ENCODE measurements around the gene EIF4H. TPM values are rescaled to one million over a fixed set of nuclear protein-coding genes. Genes with fewer than 3 reads are reported as not detected.
A peak's percentile ranks its signal among the peaks of the same experiment; 100 is the strongest.

Gene EIF4H
- total RNA-seq (164 TPM), polyA plus RNA-seq (157 TPM)
- long read RNA-seq, donor 1, partial matches to known transcripts, result 24 of 28 reads
- long read RNA-seq, donor 1, other reads (novel, unspliced or antisense), result 0 of 28 reads
- long read RNA-seq, donor 2, result 0 reads
- long read RNA-seq, donor 3, transcript EIF4H-202 (6 exons, 2,503 nt), result major isoform, 128 of 172 reads
- long read RNA-seq, donor 3, transcript EIF4H-201 (7 exons, 2,679 nt), result minor isoform, 12 of 172 reads
- long read RNA-seq, donor 3, partial matches to known transcripts, result 30 of 172 reads
- long read RNA-seq, donor 3, other reads (novel, unspliced or antisense), result 0 of 172 reads
- long read RNA-seq, donor 4, transcript EIF4H-202 (6 exons, 2,503 nt), result major isoform, 47 of 49 reads
- long read RNA-seq, donor 4, partial matches to known transcripts, result 0 of 49 reads
- long read RNA-seq, donor 4, other reads (novel, unspliced or antisense), result 0 of 49 reads
- long read RNA-seq, donor 5, transcript EIF4H-202 (6 exons, 2,503 nt), result major isoform, 141 of 188 reads
- long read RNA-seq, donor 5, partial matches to known transcripts, result 33 of 188 reads
- long read RNA-seq, donor 5, other reads (novel, unspliced or antisense), result 6 of 188 reads
- long read RNA-seq, donor 6, transcript EIF4H-201 (7 exons, 2,679 nt), result minor isoform, 5 of 112 reads
- long read RNA-seq, donor 6, transcript EIF4H-202 (6 exons, 2,503 nt), result major isoform, 81 of 112 reads
- long read RNA-seq, donor 6, partial matches to known transcripts, result 25 of 112 reads
- long read RNA-seq, donor 6, other reads (novel, unspliced or antisense), result 0 of 112 reads
- long read RNA-seq, donor 7, transcript EIF4H-202 (6 exons, 2,503 nt), result major isoform, 75 of 202 reads
- long read RNA-seq, donor 7, partial matches to known transcripts, result 122 of 202 reads
- long read RNA-seq, donor 7, other reads (novel, unspliced or antisense), result 0 of 202 reads
- long read RNA-seq, donor 8, transcript EIF4H-202 (6 exons, 2,503 nt), result major isoform, 39 of 56 reads
- long read RNA-seq, donor 8, partial matches to known transcripts, result 14 of 56 reads
- long read RNA-seq, donor 8, other reads (novel, unspliced or antisense), result 0 of 56 reads
- long read RNA-seq, donor 9, transcript EIF4H-202 (6 exons, 2,503 nt), result major isoform, 59 of 164 reads
- long read RNA-seq, donor 9, partial matches to known transcripts, result 93 of 164 reads
- long read RNA-seq, donor 9, other reads (novel, unspliced or antisense), result 8 of 164 reads
- long read RNA-seq, donor 10, transcript EIF4H-202 (6 exons, 2,503 nt), result major isoform, 43 of 71 reads
- long read RNA-seq, donor 10, partial matches to known transcripts, result 25 of 71 reads
- long read RNA-seq, donor 10, other reads (novel, unspliced or antisense), result 0 of 71 reads

GRCh38 chr7:74173866-74174605 is at the start of gene EIF4H:
Gene EIF4H, plus strand, starts transcription at chr7:74174356. Its CDS starts 28 bp downstream, at chr7:74174384.
- DNase-seq (ENCODE audit: low read depth in 6 of 9, low spot score in 9 of 9), result peak; percentile 79 to 96 (median 95)
- Histone ChIP-seq H3K27ac (ENCODE audit: low read depth in 1 of 2, low read length in 1 of 2) (peak within 1 kb of the TSS; percentile 65 to 91), H3K4me1 (ENCODE audit: control insufficient read depth in 2 of 2, insufficient read depth in 2 of 2, low read length in 2 of 2) (peaks cover 6% of the 10 kb centered on the region in 2 donors), H3K36me3 (ENCODE audit: control insufficient read depth in 2 of 2, insufficient read depth in 2 of 2, low read length in 1 of 2) (peaks cover 4 to 10% of the 10 kb centered on the region in 2 donors), H3K4me3 (ENCODE audit: low read length in 2 of 2) (peak within 1 kb of the TSS; percentile 71 to 90), H3K27me3 (ENCODE audit: control insufficient read depth in 2 of 2, insufficient read depth in 1 of 2, low read length in 1 of 2) (no peaks in the 10 kb centered on the region), H3K9me3 (ENCODE audit: control insufficient read depth in 2 of 2, insufficient read depth in 1 of 2, low read length in 1 of 2) (no peaks in the 10 kb centered on the region)
- under 1% methylated on average over 95 of the region's 95 CpGs for WGBS

- WGBS, result 87% methylated on average over 12 of the region's 12 CpGs
- no peaks in the 10 kb centered on the region for H3K27me3 ChIP-seq (ENCODE audit: control insufficient read depth in 2 of 2, insufficient read depth in 1 of 2, low read length in 1 of 2)
- no peaks in the 10 kb centered on the region for H3K9me3 ChIP-seq (ENCODE audit: control insufficient read depth in 2 of 2, insufficient read depth in 1 of 2, low read length in 1 of 2)
- no peak overlapping the region for H3K4me3 ChIP-seq (ENCODE audit: low read length in 2 of 2)
- peaks cover 2 to 5% of the 10 kb centered on the region in 2 donors for H3K36me3 ChIP-seq (ENCODE audit: control insufficient read depth in 2 of 2, insufficient read depth in 2 of 2, low read length in 1 of 2)
- DNase-seq (ENCODE audit: low read depth in 6 of 9, low spot score in 9 of 9), result no peak
- H3K4me1 ChIP-seq (ENCODE audit: control insufficient read depth in 2 of 2, insufficient read depth in 2 of 2, low read length in 2 of 2), result no peaks in the 10 kb centered on the region
- H3K27ac ChIP-seq (ENCODE audit: low read depth in 1 of 2, low read length in 1 of 2), result no peak overlapping the region
Observed at GRCh38 chr7:74126220-74126880, 47.8 kb upstream of the EIF4H start.

- no peaks in the 10 kb centered on the region for H3K27me3 ChIP-seq (ENCODE audit: control insufficient read depth in 2 of 2, insufficient read depth in 1 of 2, low read length in 1 of 2)
- no peaks in the 10 kb centered on the region for H3K36me3 ChIP-seq (ENCODE audit: control insufficient read depth in 2 of 2, insufficient read depth in 2 of 2, low read length in 1 of 2)
- no peak overlapping the region for H3K27ac ChIP-seq (ENCODE audit: low read depth in 1 of 2, low read length in 1 of 2)
- H3K9me3 ChIP-seq (ENCODE audit: control insufficient read depth in 2 of 2, insufficient read depth in 1 of 2, low read length in 1 of 2), result no peaks in the 10 kb centered on the region
- 91% methylated on average over 2 of the region's 2 CpGs for WGBS
- no peak for DNase-seq (ENCODE audit: low read depth in 6 of 9, low spot score in 9 of 9)
- H3K4me3 ChIP-seq (ENCODE audit: low read length in 2 of 2), result no peak overlapping the region
- no peaks in the 10 kb centered on the region for H3K4me1 ChIP-seq (ENCODE audit: control insufficient read depth in 2 of 2, insufficient read depth in 2 of 2, low read length in 2 of 2)
Observed at GRCh38 chr7:74129887-74130286, 44.3 kb upstream of the EIF4H start.

DNA sequence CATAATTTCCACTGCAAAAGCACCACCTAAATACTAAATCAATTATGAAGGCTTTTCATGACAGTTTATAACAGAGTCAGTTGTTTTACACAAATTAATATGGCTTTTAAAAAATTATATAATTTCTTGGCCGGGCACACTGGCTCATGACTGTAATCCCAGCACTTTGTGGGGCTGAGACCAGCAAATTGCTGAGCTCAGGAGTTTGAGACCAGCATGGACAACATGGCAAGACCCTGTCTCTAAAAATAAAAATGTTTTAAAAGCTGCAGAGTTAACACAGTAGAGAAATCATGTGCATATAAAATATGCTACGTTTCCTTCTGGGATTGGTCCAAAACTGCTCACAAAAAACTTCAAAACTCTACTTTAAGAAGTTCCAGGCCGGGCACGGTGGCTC is 43.6 kb upstream of the EIF4H start:
- DNase-seq (ENCODE audit: low read depth in 6 of 9, low spot score in 9 of 9), result no peak
- 93% methylated on average over 4 of the region's 4 CpGs for WGBS
- Histone ChIP-seq H3K9me3 (ENCODE audit: control insufficient read depth in 2 of 2, insufficient read depth in 1 of 2, low read length in 1 of 2) (no peaks in the 10 kb centered on the region), H3K27ac (ENCODE audit: low read depth in 1 of 2, low read length in 1 of 2) (no peak overlapping the region), H3K36me3 (ENCODE audit: control insufficient read depth in 2 of 2, insufficient read depth in 2 of 2, low read length in 1 of 2) (no peaks in the 10 kb centered on the region), H3K4me3 (ENCODE audit: low read length in 2 of 2) (no peak overlapping the region), H3K4me1 (ENCODE audit: control insufficient read depth in 2 of 2, insufficient read depth in 2 of 2, low read length in 2 of 2) (no peaks in the 10 kb centered on the region), H3K27me3 (ENCODE audit: control insufficient read depth in 2 of 2, insufficient read depth in 1 of 2, low read length in 1 of 2) (no peaks in the 10 kb centered on the region)

DNA sequence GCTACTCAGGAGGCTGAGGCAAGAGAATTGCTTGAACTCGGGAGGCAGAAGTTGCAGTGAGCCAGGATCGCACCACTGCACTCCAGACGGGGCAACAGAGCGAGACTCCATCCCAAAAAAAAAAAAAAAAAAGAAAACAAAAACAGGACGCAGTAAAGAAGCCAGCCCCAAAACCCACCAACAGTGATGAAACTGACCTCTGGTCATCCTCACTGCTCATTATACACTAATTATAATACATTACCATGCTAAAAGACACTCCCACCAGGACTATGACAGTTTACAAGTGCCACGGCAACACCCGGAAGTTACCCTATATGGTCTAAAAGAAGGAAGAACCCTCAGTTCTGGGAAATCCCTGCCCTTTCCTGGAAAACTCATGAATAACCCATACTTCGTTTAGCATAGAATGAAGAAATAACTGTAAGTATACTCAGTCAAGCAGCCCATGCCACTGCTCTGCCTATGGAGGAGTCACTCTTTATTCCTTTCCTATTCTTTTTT is 40.0 kb upstream of the EIF4H start:
- Histone ChIP-seq H3K4me3 (ENCODE audit: low read length in 2 of 2) (no peak overlapping the region), H3K27ac (ENCODE audit: low read depth in 1 of 2, low read length in 1 of 2) (no peak overlapping the region), H3K27me3 (ENCODE audit: control insufficient read depth in 2 of 2, insufficient read depth in 1 of 2, low read length in 1 of 2) (no peaks in the 10 kb centered on the region), H3K36me3 (ENCODE audit: control insufficient read depth in 2 of 2, insufficient read depth in 2 of 2, low read length in 1 of 2) (no peaks in the 10 kb centered on the region), H3K9me3 (ENCODE audit: control insufficient read depth in 2 of 2, insufficient read depth in 1 of 2, low read length in 1 of 2) (no peaks in the 10 kb centered on the region), H3K4me1 (ENCODE audit: control insufficient read depth in 2 of 2, insufficient read depth in 2 of 2, low read length in 2 of 2) (no peaks in the 10 kb centered on the region)
- WGBS, result 80% methylated on average over 8 of the region's 8 CpGs
- DNase-seq (ENCODE audit: low read depth in 6 of 9, low spot score in 9 of 9), result no peak

GRCh38 chr7:74138334-74138867 is 35.8 kb upstream of the EIF4H start:
- no peaks in the 10 kb centered on the region for H3K36me3 ChIP-seq (ENCODE audit: control insufficient read depth in 2 of 2, insufficient read depth in 2 of 2, low read length in 1 of 2)

GRCh38 chr7:74138945-74139843 is 35.0 kb upstream of the EIF4H start:
- Histone ChIP-seq H3K36me3 (ENCODE audit: control insufficient read depth in 2 of 2, insufficient read depth in 2 of 2, low read length in 1 of 2) (no peaks in the 10 kb centered on the region), H3K9me3 (ENCODE audit: control insufficient read depth in 2 of 2, insufficient read depth in 1 of 2, low read length in 1 of 2) (peaks cover 0 to 1% of the 10 kb centered on the region in 2 donors), H3K4me3 (ENCODE audit: low read length in 2 of 2) (no peak overlapping the region), H3K4me1 (ENCODE audit: control insufficient read depth in 2 of 2, insufficient read depth in 2 of 2, low read length in 2 of 2) (peaks cover 0 to 3% of the 10 kb centered on the region in 2 donors), H3K27me3 (ENCODE audit: control insufficient read depth in 2 of 2, insufficient read depth in 1 of 2, low read length in 1 of 2) (no peaks in the 10 kb centered on the region), H3K27ac (ENCODE audit: low read depth in 1 of 2, low read length in 1 of 2) (no peak overlapping the region)
- DNase-seq (ENCODE audit: low read depth in 6 of 9, low spot score in 9 of 9), result no peak
- 97% methylated on average over 16 of the region's 16 CpGs for WGBS

More at GRCh38 chr7:74138334-74138867, 35.8 kb upstream of the EIF4H start:
- H3K27me3 ChIP-seq (ENCODE audit: control insufficient read depth in 2 of 2, insufficient read depth in 1 of 2, low read length in 1 of 2), result no peaks in the 10 kb centered on the region
- no peak overlapping the region for H3K27ac ChIP-seq (ENCODE audit: low read depth in 1 of 2, low read length in 1 of 2)
- H3K9me3 ChIP-seq (ENCODE audit: control insufficient read depth in 2 of 2, insufficient read depth in 1 of 2, low read length in 1 of 2), result no peaks in the 10 kb centered on the region
- peaks cover 0 to 3% of the 10 kb centered on the region in 2 donors for H3K4me1 ChIP-seq (ENCODE audit: control insufficient read depth in 2 of 2, insufficient read depth in 2 of 2, low read length in 2 of 2)
- WGBS, result 96% methylated on average over 12 of the region's 12 CpGs
- DNase-seq (ENCODE audit: low read depth in 6 of 9, low spot score in 9 of 9), result no peak
- no peak overlapping the region for H3K4me3 ChIP-seq (ENCODE audit: low read length in 2 of 2)

All from thymus (tissue), 14 donors.